ENCODE data around the gene CUX1. TPM values are rescaled to one million over a fixed set of nuclear protein-coding genes. Genes with fewer than 3 reads are reported as not detected.

The CUX1 gene
- total and polyA plus RNA-seq, 2 donors (not counting 1 experiment from before 2014, with no cell fraction given), result 22.7 to 38.1 TPM

- Histone ChIP-seq H3K27me3 (ENCODE audit: control insufficient read depth, insufficient read depth, low read length) (no peaks in the 10 kb centered on the region), H3K4me2 (ENCODE audit: extremely low read depth, insufficient read depth, low read length) (no peak overlapping the region), H3K4me3 (replicated peaks in 1 of 4; ENCODE audit: control extremely low read depth in 1 of 4, insufficient read depth in 1 of 4, low read depth in 3 of 4, low read length in 4 of 4) (no peak overlapping the region), H3K4me1 (ENCODE audit: control insufficient read depth, extremely low read depth, insufficient read depth, low read length) (peaks cover 13% of the 10 kb centered on the region), H3K36me3 (ENCODE audit: control insufficient read depth, insufficient read depth, low read length) (no peaks in the 10 kb centered on the region), H2AFZ (ENCODE audit: low read length) (no peak overlapping the region), H3K27ac (ENCODE audit: insufficient read depth, low read length) (no peak overlapping the region), H3K9ac (ENCODE audit: insufficient read depth, low read length) (no peak overlapping the region), H4K20me1 (ENCODE audit: control insufficient read depth, extremely low read depth, insufficient read depth, low read length) (no peaks in the 10 kb centered on the region), H3K79me2 (ENCODE audit: control insufficient read depth, insufficient read depth, low read length) (no peaks in the 10 kb centered on the region), H3K9me3 (ENCODE audit: control insufficient read depth, insufficient read depth, low read depth, low read length) (no peaks in the 10 kb centered on the region)
- TF ChIP-seq CTCF (conservative IDR thresholded peaks at IDR 0.05 in 1 of 2, IDR thresholded peaks at IDR 0.05 in 1 of 2; ENCODE audit: low read depth in 1 of 2, low read length in 2 of 2) (no peak), EZH2 (IDR thresholded peaks at IDR 0.05; ENCODE audit: low read length, missing control alignments) (no peak)
- DNase-seq (ENCODE audit: low read depth in 2 of 2), result peak; percentile 37 to 52
These were observed 301.8 kb downstream of the CUX1 start for GRCh38 chr7:102119213-102119651.

GRCh38 chr7:102119925-102120324 lies 302.5 kb downstream of the CUX1 start:
- Histone ChIP-seq H3K9me3 (ENCODE audit: control insufficient read depth, insufficient read depth, low read depth, low read length) (no peaks in the 10 kb centered on the region), H3K27ac (ENCODE audit: insufficient read depth, low read length) (no peak overlapping the region), H3K36me3 (ENCODE audit: control insufficient read depth, insufficient read depth, low read length) (no peaks in the 10 kb centered on the region), H3K4me3 (replicated peaks in 1 of 4; ENCODE audit: control extremely low read depth in 1 of 4, insufficient read depth in 1 of 4, low read depth in 3 of 4, low read length in 4 of 4) (no peak overlapping the region), H3K4me2 (ENCODE audit: extremely low read depth, insufficient read depth, low read length) (no peak overlapping the region), H3K9ac (ENCODE audit: insufficient read depth, low read length) (no peak overlapping the region), H3K27me3 (ENCODE audit: control insufficient read depth, insufficient read depth, low read length) (no peaks in the 10 kb centered on the region), H3K4me1 (ENCODE audit: control insufficient read depth, extremely low read depth, insufficient read depth, low read length) (peaks cover 15% of the 10 kb centered on the region), H2AFZ (ENCODE audit: low read length) (no peak overlapping the region), H4K20me1 (ENCODE audit: control insufficient read depth, extremely low read depth, insufficient read depth, low read length) (no peaks in the 10 kb centered on the region), H3K79me2 (ENCODE audit: control insufficient read depth, insufficient read depth, low read length) (no peaks in the 10 kb centered on the region)
- TF ChIP-seq CTCF (conservative IDR thresholded peaks at IDR 0.05 in 1 of 2, IDR thresholded peaks at IDR 0.05 in 1 of 2; ENCODE audit: low read depth in 1 of 2, low read length in 2 of 2) (no peak), EZH2 (IDR thresholded peaks at IDR 0.05; ENCODE audit: low read length, missing control alignments) (no peak)
- no peak for DNase-seq (ENCODE audit: low read depth in 2 of 2)

GRCh38 chr7:102120666-102121195 lies 303.3 kb downstream of the CUX1 start:
- no peak overlapping the region for H3K4me2 ChIP-seq (ENCODE audit: extremely low read depth, insufficient read depth, low read length)
- H4K20me1 ChIP-seq (ENCODE audit: control insufficient read depth, extremely low read depth, insufficient read depth, low read length), result no peaks in the 10 kb centered on the region
- peaks cover 17% of the 10 kb centered on the region for H3K4me1 ChIP-seq (ENCODE audit: control insufficient read depth, extremely low read depth, insufficient read depth, low read length)
- H3K27me3 ChIP-seq (ENCODE audit: control insufficient read depth, insufficient read depth, low read length), result no peaks in the 10 kb centered on the region
- H3K9ac ChIP-seq (ENCODE audit: insufficient read depth, low read length), result no peak overlapping the region
- H2AFZ ChIP-seq (ENCODE audit: low read length), result no peak overlapping the region
- H3K27ac ChIP-seq (ENCODE audit: insufficient read depth, low read length), result no peak overlapping the region
- no peaks in the 10 kb centered on the region for H3K9me3 ChIP-seq (ENCODE audit: control insufficient read depth, insufficient read depth, low read depth, low read length)
- no peak overlapping the region for H3K4me3 ChIP-seq (replicated peaks in 1 of 4; ENCODE audit: control extremely low read depth in 1 of 4, insufficient read depth in 1 of 4, low read depth in 3 of 4, low read length in 4 of 4)
- no peak for TF ChIP-seq CTCF (conservative IDR thresholded peaks at IDR 0.05 in 1 of 2, IDR thresholded peaks at IDR 0.05 in 1 of 2; ENCODE audit: low read depth in 1 of 2, low read length in 2 of 2)
- H3K79me2 ChIP-seq (ENCODE audit: control insufficient read depth, insufficient read depth, low read length), result no peaks in the 10 kb centered on the region
- no peak for DNase-seq (ENCODE audit: low read depth in 2 of 2)
- H3K36me3 ChIP-seq (ENCODE audit: control insufficient read depth, insufficient read depth, low read length), result no peaks in the 10 kb centered on the region

Data from fibroblast of lung (primary cell).